Endothelial cell (in vitro differentiated cells): ENCODE data around the gene GNAQ. TPM values are rescaled to one million over a fixed set of nuclear protein-coding genes. Genes with fewer than 3 reads are reported as not detected.
A peak's percentile ranks its signal among the peaks of the same experiment; 100 is the strongest.

ENCODE experiments used
- DNase-seq: peaks from one replicate; pipeline ENCODE4 v3.0.0; 2021; ENCODE audit warnings: low spot score
- H3K27ac Mint-ChIP-seq: one replicate; pipeline ENCODE4 v1.8.0; 2021; ENCODE audit warnings: mixed read lengths, inconsistent platforms; ENCODE audit not compliant: unreplicated experiment
- H3K27me3 Mint-ChIP-seq: one replicate; pipeline ENCODE4 v1.8.0; 2021; ENCODE audit warnings: mild to moderate bottlenecking, moderate library complexity, mixed read lengths, inconsistent platforms; ENCODE audit not compliant: unreplicated experiment
- H3K36me3 Mint-ChIP-seq: one replicate; pipeline ENCODE4 v1.8.0; 2021; ENCODE audit warnings: mild to moderate bottlenecking, low read depth, mixed read lengths, inconsistent platforms; ENCODE audit not compliant: unreplicated experiment
- H3K4me1 Mint-ChIP-seq: one replicate; pipeline ENCODE4 v1.8.0; 2021; ENCODE audit warnings: mild to moderate bottlenecking, mixed read lengths, inconsistent platforms; ENCODE audit not compliant: unreplicated experiment
- H3K4me3 Mint-ChIP-seq: one replicate; pipeline ENCODE4 v1.8.0; 2021; ENCODE audit warnings: mild to moderate bottlenecking, mixed read lengths, inconsistent platforms; ENCODE audit not compliant: unreplicated experiment
- H3K9me3 Mint-ChIP-seq: one replicate; pipeline ENCODE4 v1.8.0; 2021; ENCODE audit warnings: mixed read lengths, inconsistent platforms; ENCODE audit not compliant: unreplicated experiment
- CTCF ChIP-seq: fragments of 200-600 bp; sonication (generic); IDR thresholded peaks from one replicate; pipeline ENCODE4 v1.5.0; 2021; ENCODE audit warnings: antibody characterized with exemption; ENCODE audit not compliant: unreplicated experiment
- total RNA-seq: library from RNA; stranded (reverse); fragmentation: NEBNext Ultra II Directional; extraction: Animal tissue kit (Norgen Biotek cat#: 25700); gene quantifications from one replicate; pipeline ENCODE4 v1.2.1, GENCODE V29; 2021; ENCODE audit not compliant: unreplicated experiment

The GNAQ gene
- total RNA-seq, 1 donor from 2014 or later = 94.6 TPM

GRCh38 chr9:77802515-77803293 lies 228.9 kb downstream of the GNAQ start:
- H3K4me3 Mint-ChIP-seq = no peak overlapping the region
- no peaks in the 10 kb centered on the region for H3K27me3 Mint-ChIP-seq
- no peak for DNase-seq
- H3K4me1 Mint-ChIP-seq = peaks cover 38% of the 10 kb centered on the region
- peaks cover 6% of the 10 kb centered on the region for H3K36me3 Mint-ChIP-seq
- H3K27ac Mint-ChIP-seq = no peak overlapping the region
- TF ChIP-seq CTCF = no peak
- H3K9me3 Mint-ChIP-seq = no peaks in the 10 kb centered on the region

- H3K27me3 Mint-ChIP-seq = no peaks in the 10 kb centered on the region
- H3K27ac Mint-ChIP-seq = no peak overlapping the region
- no peak for TF ChIP-seq CTCF
- peaks cover 6% of the 10 kb centered on the region for H3K36me3 Mint-ChIP-seq
- DNase-seq = no peak
- H3K4me1 Mint-ChIP-seq = peaks cover 31% of the 10 kb centered on the region
- no peak overlapping the region for H3K4me3 Mint-ChIP-seq
- no peaks in the 10 kb centered on the region for H3K9me3 Mint-ChIP-seq
Observed at GRCh38 chr9:77802064-77802463, 229.5 kb downstream of the GNAQ start.

- Mint-ChIP-seq H3K4me3 (no peak overlapping the region), H3K27me3 (peaks cover 2% of the 10 kb centered on the region), H3K27ac (peak overlapping the region; percentile 24), H3K36me3 (no peaks in the 10 kb centered on the region), H3K4me1 (peaks cover 22% of the 10 kb centered on the region), H3K9me3 (no peaks in the 10 kb centered on the region)
- no peak for DNase-seq
- TF ChIP-seq CTCF = no peak
Observed at GRCh38 chr9:77800924-77801551, 230.6 kb downstream of the GNAQ start.

GRCh38 chr9:77798140-77798539 lies 233.5 kb downstream of the GNAQ start:
- TF ChIP-seq CTCF = no peak
- H3K4me3 Mint-ChIP-seq = no peak overlapping the region
- peaks cover 5% of the 10 kb centered on the region for H3K36me3 Mint-ChIP-seq
- no peaks in the 10 kb centered on the region for H3K9me3 Mint-ChIP-seq
- H3K27me3 Mint-ChIP-seq = peaks cover 2% of the 10 kb centered on the region
- H3K27ac Mint-ChIP-seq = no peak overlapping the region
- H3K4me1 Mint-ChIP-seq = peaks cover 16% of the 10 kb centered on the region
- DNase-seq = no peak

GRCh38 chr9:77794985-77795384 lies 236.6 kb downstream of the GNAQ start:
- no peak overlapping the region for H3K27ac Mint-ChIP-seq
- H3K9me3 Mint-ChIP-seq = no peaks in the 10 kb centered on the region

More at GRCh38 chr9:77794985-77795384, 236.6 kb downstream of the GNAQ start:
- DNase-seq = no peak
- no peak for TF ChIP-seq CTCF
- Mint-ChIP-seq H3K36me3 (peaks cover 5% of the 10 kb centered on the region), H3K4me3 (no peak overlapping the region), H3K27me3 (peaks cover 2% of the 10 kb centered on the region), H3K4me1 (peaks cover 21% of the 10 kb centered on the region)
